ENCODE data around the gene SMIM9. TPM values are rescaled to one million over a fixed set of nuclear protein-coding genes. Genes with fewer than 3 reads are reported as not detected.

The SMIM9 gene
- total RNA-seq, 6 experiments from 2014 or later = not detected

- Mint-ChIP-seq H3K9me3 (no peaks in the 10 kb centered on the region), H3K4me1 (ENCODE audit: low read depth) (no peaks in the 10 kb centered on the region), H3K27ac (no peak overlapping the region), H3K27me3 (ENCODE audit: insufficient read depth) (peaks cover 8% of the 10 kb centered on the region; the same call in 1 of the 2 replicates), H3K4me3 (no peak overlapping the region), H3K36me3 (ENCODE audit: low read depth) (no peaks in the 10 kb centered on the region)
- TF ChIP-seq CTCF (IDR thresholded peaks at IDR 0.05) = peak; percentile 75
- peak; percentile 33 for DNase-seq
These were observed 6.4 kb upstream of the SMIM9 start for GRCh38 chrX:154840856-154841255.

GRCh38 chrX:154836163-154836562, 1.7 kb upstream of the SMIM9 start:
- no peak for TF ChIP-seq CTCF (IDR thresholded peaks at IDR 0.05)
- peaks cover 8% of the 10 kb centered on the region; the same call in 1 of the 2 replicates for H3K27me3 Mint-ChIP-seq (ENCODE audit: insufficient read depth)
- no peak for DNase-seq
- no peaks in the 10 kb centered on the region for H3K36me3 Mint-ChIP-seq (ENCODE audit: low read depth)
- no peaks in the 10 kb centered on the region for H3K9me3 Mint-ChIP-seq
- no peak overlapping the region for H3K4me3 Mint-ChIP-seq
- no peak overlapping the region for H3K27ac Mint-ChIP-seq
- no peaks in the 10 kb centered on the region for H3K4me1 Mint-ChIP-seq (ENCODE audit: low read depth)

- no peak overlapping the region for H3K27ac Mint-ChIP-seq
- DNase-seq = no peak
- H3K27me3 Mint-ChIP-seq (ENCODE audit: insufficient read depth) = peaks cover 17% of the 10 kb centered on the region
- no peaks in the 10 kb centered on the region for H3K9me3 Mint-ChIP-seq
- TF ChIP-seq CTCF (IDR thresholded peaks at IDR 0.05) = no peak
- H3K4me3 Mint-ChIP-seq = no peak overlapping the region
- no peaks in the 10 kb centered on the region for H3K36me3 Mint-ChIP-seq (ENCODE audit: low read depth)
- H3K4me1 Mint-ChIP-seq (ENCODE audit: low read depth) = no peaks in the 10 kb centered on the region
These were observed 652 bp downstream of the SMIM9 start for GRCh38 chrX:154833746-154834274.

GRCh38 chrX:154829926-154830442, 4.5 kb downstream of the SMIM9 start:
- Mint-ChIP-seq H3K4me3 (no peak overlapping the region), H3K36me3 (ENCODE audit: low read depth) (no peaks in the 10 kb centered on the region), H3K27ac (no peak overlapping the region), H3K9me3 (no peaks in the 10 kb centered on the region), H3K4me1 (ENCODE audit: low read depth) (no peaks in the 10 kb centered on the region), H3K27me3 (ENCODE audit: insufficient read depth) (peaks cover 11% of the 10 kb centered on the region)
- TF ChIP-seq CTCF (IDR thresholded peaks at IDR 0.05) = no peak
- DNase-seq = no peak

- Mint-ChIP-seq H3K4me3 (no peak overlapping the region), H3K9me3 (no peaks in the 10 kb centered on the region)
These were observed 5.3 kb downstream of the SMIM9 start for GRCh38 chrX:154829134-154829533.

More at GRCh38 chrX:154829134-154829533, 5.3 kb downstream of the SMIM9 start:
- Mint-ChIP-seq H3K36me3 (ENCODE audit: low read depth) (no peaks in the 10 kb centered on the region), H3K27me3 (ENCODE audit: insufficient read depth) (peaks cover 11% of the 10 kb centered on the region), H3K4me1 (ENCODE audit: low read depth) (no peaks in the 10 kb centered on the region), H3K27ac (no peak overlapping the region)
- no peak for DNase-seq
- no peak for TF ChIP-seq CTCF (IDR thresholded peaks at IDR 0.05)

All from HFFc6 (cell line).